Measurements from ENCODE around the gene CELF5. TPM values are rescaled to one million over a fixed set of nuclear protein-coding genes. Genes with fewer than 3 reads are reported as not detected.
"Not testable (repeated sequence)": the region's sequence is repeated elsewhere in the genome, so short reads cannot be mapped to it uniquely, and the experiment has no call there.

The CELF5 gene
- total RNA-seq, 1 donor from 2014 or later, result 51.6 TPM

DNA sequence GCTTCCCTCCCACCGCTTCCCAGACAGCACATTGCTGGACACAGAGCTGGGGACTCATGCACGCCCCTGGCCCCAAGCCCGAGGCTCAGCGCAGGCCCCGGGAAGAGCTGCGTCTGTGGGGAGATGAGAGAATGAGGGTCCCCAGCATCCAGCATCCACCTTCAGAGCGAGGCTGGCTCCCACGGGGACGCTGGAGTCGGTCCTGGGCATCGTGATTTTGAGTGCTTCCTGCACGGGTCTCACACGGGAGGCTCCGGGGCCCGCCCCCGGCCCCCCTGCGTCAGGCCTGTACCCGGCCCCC lies 34.0 kb upstream of the CELF5 start:
- no peak for DNase-seq

DNA sequence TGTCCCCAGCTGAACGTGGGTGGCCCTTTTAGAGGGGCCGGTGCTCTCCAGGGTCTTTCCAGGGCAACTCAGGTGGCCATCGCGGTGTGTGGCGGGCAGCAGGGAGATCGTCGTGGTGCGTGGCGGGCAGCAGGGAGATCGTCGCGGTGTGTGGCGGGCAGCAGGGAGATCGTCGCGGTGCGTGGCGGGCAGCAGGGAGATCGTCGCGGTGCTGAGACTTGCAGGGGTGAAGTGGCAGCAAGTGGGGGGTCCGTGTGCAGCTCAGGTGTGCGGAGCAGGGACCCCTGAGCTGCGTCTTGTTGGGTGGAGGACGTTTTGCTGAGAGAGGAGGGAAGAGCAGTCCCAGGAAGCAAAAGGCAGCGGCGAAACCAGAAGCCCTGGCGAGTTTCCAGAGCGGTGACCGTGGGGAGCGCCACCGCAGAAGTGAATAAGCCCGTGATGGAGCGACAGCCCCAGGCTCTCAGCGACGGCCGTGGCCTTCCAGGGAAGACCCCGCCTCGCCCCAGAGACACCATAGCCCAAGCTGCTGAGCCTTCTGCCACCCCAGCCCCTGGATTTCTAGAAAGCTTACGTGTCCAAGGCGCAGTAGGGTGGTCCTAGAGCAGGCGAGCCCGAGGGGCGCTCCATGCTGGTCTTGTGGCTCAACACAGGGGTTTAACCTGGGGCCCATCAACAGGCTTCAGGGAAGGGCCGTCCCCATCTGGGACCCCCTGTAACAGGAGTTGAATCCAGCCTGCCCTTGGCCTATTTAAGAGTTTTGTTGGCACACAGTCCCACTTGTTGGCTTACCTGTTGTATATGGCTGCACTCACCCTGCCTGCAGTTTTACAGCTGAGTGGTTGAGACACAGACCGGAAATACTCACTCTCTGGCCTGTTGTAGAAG lies 33.3 kb upstream of the CELF5 start:
- DNase-seq, result no peak

DNA sequence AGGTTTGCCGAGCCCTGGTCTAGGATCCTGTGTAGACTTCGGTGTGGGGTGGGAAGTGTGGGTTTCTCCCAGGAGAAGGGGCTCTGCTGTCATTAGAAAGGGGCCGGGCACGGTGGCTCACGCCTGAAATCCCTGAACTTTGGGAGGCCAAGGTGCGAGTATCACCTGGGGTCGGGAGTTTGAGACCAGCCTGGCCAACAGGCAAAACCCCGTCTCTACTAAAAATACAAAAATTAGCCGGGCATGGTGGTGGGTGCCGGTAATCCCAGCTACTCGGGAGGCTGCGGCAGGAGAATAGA lies 32.7 kb upstream of the CELF5 start:
- not testable (repeated sequence) for DNase-seq

DNA sequence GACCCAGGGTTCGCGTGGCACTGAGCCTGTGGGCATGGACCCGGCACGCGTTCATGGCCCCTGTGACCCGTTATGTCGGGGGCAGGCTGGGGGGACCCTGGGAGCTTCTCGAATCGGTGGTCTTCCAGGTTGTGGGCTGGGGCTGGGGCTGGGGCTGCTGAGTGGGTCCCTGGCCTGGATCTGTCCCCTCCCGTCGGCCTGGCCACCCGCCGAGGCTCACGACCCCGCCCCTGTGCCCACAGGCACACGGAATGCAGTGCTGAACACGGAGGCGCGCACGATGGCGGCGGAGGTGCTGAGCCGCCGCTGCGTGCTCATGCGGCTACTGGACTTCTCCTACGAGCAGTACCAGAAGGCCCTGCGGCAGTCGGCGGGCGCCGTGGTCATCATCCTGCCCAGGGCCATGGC lies 32.2 kb upstream of the CELF5 start:
- DNase-seq, result no peak

DNA sequence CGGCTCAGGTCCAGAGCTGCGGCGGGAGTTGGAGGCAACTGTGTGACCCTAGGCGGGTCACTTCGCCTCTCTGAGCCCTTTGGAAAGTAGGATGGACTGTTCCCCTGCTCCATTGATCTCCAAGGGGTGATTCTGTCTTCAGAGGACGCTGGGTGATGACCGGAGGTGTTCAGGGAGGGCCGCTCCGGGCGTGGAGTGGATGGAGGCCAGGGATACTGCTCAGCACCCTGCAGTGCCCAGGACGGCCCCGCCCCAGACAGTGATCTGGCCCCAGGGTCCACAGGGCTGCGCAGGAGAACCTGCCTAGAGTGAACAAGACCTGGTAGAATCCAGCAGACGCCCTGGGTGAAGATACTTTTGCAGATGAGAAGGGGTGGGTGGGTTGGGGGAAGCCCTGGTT lies 31.8 kb upstream of the CELF5 start:
- no peak for DNase-seq

DNA sequence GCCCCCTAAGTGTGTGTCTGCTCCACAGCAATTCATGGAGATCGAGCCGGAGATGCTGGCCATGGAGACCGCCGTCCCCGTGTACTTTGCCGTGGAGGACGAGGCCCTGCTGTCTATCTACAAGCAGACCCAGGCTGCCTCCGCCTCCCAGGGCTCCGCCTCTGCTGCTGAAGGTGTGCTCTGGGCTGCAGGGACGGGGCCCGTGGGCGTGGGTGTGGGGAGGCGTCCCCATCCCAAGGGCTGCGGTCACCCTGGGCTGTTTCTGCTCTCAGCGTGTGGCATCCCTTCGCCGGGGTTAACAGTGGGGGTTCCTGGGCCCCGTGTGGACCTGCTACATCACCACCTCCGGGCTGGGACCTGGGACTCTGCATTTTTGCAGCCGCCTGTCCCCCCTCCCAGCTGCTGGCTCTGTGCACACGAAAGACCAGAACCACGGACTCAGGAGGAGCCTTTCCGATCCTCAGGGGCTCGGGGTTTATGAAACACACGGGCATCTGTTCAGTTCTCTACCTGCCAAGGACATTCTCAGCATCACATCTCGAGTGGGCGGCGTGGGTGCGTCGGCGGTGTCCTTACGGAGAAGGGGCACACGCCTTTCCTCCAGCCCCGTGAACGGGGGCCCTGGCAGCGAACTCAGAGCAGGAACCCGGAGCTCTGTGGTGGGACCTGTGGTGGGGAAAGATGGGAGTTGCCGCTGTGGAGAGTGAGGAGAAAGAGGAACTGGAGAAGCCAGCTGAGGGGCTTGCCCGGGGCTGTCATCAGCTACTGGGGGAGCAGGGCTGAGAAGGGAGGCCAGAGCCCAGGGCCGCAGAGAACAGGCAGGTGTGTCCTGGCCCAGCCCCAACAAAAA lies 31.0 kb upstream of the CELF5 start:
- no peak for DNase-seq

DNA sequence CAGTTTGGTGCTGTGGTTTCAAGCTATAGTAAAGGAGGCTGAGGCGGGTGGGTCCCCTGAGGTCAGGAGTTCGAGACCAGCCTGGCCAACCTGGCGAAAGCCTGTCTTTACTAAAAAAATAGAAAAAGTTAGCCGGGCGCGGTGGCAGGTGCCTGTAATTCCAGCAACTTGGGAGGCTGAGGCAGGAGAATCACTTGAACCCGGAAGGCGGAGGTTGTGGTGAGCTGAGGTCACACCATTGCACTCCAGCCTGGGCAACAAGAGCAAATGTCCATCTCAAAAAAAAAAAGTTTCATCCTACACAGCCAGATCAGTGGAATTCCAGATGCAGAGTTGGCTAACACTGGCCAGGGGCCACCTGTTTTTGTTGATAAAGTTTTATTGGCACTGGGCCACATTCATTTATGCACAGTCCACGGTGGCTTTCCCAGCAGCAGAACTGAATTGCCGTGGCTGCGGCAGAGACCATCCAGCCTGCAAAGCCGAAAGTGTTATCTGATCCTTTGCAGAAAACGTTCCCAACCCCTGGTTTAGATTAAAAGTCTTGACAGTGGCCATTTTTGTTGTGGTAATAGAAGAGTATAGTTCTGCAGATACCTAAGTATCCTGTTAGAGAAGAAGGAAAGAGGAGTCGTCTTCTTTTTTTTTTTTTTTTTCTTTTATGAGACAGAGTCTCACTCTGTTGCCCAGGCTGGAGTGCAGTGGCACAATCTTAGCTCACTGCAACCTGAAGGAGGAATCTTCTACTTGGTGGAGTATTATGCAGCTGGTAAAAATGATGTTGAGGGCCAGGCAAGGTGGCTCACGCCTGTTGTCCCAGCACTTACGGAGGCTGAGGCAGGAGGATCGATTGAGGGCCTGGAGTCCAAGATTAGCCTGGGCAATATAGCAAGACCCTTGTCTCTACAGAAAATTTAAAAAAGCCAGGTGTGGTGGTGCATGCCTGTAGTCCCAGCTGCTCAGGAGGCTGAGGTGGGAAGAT lies 30.1 kb upstream of the CELF5 start:
- no peak for DNase-seq

DNA sequence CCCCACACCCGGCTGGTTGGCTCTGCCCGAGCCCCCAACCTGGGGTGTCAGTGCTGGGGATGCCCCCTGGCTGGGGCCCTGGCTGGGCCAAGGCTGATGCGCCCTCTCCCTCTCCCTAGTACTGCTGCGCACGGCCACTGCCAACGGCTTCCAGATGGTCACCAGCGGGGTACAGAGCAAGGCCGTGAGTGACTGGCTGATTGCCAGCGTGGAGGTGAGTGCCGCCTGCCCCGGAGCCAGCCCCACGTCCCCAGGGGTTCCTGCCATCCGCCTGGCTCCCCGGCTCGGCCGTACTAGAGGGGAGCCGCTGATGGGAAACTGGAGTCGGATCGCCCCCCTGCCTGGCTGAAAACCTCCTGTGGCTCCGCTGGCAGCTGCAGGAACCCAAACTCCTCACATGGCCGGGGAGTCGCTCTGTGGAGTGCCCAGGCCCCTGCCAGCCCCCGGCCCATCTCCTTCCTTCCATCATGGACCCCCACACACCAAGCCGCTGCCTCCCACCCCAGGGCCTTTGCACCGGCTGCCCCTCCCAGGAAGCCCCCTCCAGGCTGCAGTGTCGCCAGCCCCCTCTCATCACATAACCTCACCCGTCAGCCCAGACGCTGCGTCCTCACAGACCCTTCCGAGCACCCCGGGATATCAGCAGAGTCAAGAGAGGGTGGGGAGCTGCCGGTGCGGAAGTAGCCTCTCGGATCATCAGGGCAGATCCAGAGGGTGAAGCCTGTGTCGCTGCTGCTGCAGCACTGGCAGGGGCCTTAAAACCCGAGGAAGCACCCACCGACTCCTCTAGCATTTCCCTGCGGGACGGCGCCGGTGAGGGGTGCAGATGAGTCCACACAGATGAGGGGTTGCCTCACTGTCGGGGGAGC lies 28.2 kb upstream of the CELF5 start:
- DNase-seq, result no peak

DNA sequence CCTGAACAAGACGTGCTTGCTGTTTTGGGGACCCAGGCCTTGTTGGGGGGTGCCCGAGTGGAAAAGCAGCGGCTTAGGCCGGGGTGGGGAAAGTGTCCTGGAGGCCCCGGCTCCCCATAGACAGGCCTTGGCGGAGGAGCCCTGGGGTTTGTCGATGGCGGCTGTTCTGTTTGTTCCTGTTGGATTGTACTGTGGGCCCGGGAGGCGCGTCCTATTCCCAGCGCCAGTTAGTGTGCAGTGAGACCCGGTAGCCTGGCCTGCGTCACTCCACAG lies 27.6 kb upstream of the CELF5 start:
- DNase-seq, result no peak

DNA sequence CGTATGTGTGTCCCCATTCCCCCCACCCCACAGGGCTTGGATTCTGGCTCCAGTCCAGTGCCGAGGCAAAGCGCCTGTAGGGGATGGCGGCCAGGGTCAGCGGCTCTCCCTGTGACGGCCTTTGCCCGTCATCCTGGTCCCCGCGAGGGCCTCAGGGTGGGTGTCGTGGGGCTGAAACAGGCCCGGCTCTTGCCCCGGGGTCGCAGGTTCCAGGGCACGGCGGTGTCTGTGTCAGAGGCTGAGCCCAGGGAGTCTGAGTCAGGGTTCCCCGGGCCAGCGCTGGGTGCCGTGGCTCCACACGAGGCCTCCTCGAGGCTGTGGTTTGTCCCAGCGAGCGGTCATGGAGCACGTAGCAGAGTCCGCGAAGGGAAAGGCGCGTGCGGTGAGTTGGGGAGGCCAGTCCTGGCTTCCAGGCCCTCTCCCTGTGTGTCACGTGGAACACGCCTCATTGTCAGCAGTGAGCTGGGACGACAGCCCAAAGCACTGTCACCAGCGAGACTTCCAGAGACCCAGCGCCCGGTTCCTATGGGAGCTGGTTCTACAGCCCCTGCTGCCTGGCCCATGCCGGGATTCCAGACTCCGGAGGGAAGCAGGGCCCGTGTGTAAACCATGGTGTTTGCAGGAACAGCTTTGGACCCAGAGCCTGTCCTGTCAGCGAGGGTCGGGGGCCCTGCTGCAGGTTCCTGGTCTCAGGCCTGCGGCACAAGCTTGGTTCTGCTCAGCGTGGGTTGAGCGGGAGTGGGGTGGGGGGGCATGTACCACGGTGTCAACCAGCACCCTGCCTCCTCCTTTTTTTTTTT lies 25.4 kb upstream of the CELF5 start:
- DNase-seq, result no peak

DNA sequence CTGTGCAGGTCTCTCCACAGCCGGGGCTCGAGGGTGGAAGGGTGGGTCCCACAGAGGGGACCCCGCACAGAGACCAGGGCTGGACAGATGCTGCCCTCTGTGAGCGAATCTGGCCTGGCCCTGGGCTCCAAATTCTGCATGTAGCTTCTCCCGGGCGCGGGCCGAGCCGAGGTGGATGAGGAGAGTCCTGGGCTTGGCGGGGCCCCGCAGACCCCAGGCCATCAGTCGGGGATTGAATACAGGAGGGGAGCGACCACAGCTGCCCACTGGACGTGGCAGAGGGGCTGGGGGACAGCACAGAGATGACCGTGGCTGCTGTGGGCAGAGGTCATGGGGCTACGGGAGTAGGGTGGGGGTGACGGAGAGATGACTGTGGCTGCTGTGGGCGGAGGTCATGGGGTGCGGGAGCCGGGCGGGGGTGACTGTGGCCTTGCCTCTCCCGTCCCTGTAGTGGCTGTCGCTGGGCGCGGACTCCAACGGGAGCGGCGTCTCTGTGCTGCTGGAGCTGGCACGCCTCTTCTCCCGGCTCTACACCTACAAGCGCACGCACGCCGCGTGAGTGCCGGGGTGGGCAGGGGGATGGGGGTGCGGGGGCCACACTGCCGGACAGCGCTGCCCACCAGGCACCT lies 23.3 kb upstream of the CELF5 start:
- DNase-seq, result no peak

DNA sequence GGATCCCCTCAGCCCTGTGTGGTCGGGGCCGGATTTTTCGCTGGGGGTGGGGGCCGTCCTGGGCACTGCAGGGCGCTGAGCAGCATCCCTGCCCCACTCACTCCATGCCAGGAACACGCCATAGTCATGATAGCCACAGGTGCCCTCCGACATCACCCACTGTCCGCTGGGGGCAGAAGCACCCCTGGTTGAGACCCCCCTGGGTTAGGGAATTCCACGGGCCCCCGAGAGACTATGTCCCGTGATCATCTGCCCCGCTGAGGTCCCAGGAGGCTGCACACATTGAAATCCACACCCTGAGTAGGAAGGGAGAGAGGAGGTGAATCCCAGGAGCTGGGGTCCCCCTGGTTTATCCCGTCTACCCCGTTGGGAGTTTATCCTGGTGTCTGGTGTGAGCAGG lies 22.6 kb upstream of the CELF5 start:
- DNase-seq, result no peak

DNA sequence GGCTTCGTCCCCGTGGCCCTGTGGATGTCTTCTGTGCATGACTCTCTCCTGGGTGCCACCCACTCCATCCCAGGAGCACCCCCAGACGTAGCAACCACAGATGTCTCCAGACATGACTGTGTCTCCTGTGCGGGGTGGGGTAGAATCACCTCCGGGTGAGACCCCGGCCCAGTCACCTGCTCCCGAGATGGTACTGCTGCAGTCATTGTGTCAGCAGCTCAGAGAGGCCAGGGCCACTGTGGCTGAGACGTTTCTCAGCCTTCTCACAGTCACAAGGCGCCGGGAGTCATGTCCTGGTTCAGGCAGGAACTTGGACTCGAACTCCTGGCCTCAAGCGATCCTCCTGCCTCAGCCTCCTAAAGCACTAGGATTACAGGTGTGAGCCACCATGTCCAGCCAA lies 22.1 kb upstream of the CELF5 start:
- DNase-seq, result no peak

DNA sequence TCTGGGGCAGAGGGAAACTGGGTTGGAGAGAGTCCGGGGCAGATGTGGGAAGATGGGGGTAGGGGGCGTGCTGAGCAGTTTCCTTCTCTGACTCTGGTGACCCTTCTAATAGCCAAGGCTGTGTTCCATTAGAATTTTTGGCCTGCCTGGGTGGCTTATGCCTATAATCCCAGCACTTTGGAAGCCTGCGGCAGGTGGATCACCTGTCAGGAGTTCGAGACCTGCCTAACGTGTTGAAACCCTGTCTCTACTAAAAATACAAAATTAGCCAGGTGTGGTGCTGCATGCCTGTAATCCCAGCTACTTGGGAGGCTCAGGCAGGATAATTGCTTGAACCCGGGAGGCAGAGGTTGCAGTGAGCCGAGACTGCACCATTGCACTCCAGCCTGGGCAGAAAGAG lies 21.6 kb upstream of the CELF5 start:
- DNase-seq, result not testable (repeated sequence)

DNA sequence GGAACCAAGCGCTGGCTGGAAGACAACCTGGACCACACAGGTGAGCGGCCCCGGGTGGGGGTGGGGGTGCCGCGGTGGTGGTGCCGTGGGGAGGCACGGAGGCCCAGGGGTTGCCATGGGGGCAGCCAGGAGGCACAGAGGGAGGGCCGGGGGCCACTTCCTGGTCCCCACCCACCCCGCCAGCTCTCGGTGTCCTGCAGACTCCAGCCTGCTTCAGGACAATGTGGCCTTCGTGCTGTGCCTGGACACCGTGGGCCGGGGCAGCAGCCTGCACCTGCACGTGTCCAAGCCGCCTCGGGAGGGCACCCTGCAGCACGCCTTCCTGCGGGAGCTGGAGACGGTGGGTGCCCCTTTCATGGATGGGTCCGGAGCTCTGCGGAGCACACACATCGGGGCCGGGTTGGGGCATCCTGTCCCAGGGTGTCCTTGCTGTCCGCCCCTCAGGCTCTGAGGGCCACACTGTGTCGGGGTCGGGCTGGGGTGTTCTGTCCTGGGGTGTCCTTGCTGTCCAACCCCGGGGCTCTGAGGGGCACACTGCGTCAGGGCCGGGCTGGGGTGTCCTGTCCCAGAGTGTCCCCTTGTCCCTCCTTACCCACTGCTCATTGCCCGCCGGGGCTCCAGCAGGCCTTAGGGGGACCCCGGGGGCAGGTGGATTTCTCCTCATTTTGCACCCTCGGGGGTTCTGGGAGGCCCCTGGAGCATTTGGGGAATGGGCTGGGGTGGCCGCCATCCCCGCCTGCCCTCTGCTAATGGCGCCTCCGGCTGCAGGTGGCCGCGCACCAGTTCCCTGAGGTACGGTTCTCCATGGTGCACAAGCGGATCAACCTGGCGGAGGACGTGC lies 20.4 kb upstream of the CELF5 start:
- no peak for DNase-seq

DNA sequence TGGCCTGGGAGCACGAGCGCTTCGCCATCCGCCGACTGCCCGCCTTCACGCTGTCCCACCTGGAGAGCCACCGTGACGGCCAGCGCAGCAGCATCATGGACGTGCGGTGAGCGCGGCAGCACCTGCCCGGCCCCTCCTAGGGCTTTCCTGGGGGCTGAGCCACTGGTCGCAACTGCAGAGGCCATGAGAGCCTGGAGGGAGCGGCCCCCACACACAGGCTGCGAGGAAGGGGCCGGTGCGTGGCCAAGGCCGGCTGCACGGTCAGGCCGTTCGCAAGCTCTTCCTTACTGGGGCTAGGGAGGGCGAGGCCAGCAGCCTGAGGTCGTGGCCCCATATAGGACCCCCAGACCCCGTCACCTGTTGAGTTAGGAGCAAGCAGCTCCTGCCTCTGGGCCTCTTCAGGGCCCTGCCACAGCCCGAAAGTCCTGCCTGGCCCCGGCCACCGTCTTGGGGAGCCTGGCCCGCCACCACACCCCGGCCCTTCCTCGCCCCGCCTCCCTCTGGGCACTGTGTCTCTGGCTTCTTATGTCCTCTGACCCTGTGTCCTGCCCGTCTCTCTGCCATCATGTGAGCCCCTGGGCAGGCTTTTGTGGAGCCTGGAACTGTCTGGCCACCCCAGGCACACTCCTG lies 19.7 kb upstream of the CELF5 start:
- no peak for DNase-seq

DNA sequence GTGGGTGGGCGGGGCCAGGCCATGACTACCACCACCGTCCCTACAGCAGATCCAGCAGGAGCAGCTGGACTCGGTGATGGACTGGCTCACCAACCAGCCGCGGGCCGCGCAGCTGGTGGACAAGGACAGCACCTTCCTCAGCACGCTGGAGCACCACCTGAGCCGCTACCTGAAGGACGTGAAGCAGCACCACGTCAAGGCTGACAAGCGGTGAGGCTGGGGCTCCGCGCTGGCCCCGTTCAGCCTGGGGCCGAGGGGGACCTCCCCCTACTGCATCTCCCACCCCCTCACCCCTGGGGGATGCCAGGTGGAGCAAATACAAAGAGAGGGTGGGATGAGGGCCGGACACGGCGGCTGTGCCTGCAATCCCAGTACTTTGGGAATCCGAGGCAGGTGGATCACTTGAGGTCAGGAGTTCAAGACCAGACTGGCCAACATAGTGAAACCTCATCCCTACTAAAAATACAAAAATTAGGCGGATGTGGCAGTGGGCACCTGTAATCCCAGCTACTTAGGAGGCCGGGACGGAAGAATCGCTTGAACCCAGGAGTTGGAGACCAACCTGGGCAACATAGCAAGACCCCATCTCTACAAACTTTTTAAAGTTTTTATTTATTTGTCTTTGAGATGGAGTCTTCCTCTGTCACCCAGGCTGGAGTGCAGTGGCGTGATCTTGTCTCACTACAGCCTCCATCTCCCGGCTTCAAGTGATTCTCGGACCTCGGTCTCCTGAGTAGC lies 18.1 kb upstream of the CELF5 start:
- DNase-seq, result no peak

DNA sequence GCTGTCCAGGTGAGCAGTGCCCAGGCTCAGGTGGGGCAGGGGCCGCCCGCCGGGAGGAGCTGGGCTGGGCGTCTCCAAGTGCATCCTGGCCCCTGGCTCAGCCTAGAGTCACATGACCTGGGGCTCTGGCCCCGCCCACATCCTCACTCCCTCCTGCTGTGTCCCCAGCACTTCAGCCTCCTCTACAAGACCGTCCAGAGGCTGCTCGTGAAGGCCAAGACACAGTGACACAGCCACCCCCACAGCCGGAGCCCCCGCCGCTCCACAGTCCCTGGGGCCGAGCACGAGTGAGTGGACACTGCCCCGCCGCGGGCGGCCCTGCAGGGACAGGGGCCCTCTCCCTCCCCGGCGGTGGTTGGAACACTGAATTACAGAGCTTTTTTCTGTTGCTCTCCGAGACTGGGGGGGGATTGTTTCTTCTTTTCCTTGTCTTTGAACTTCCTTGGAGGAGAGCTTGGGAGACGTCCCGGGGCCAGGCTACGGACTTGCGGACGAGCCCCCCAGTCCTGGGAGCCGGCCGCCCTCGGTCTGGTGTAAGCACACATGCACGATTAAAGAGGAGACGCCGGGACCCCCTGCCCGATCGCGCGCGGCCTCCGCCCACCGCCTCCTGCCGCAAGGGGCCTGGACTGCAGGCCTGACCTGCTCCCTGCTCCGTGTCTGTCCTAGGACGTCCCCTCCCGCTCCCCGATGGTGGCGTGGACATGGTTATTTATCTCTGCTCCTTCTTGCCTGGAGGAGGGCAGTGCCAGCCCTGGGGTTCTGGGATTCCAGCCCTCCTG lies 16.8 kb upstream of the CELF5 start:
- DNase-seq, result no peak
